Endothelial cell of umbilical vein (primary cell): Measurements from ENCODE around the gene FHOD3.

Experiments
- EZH2 ChIP-seq: IDR thresholded peaks from 2 replicates; pipeline ENCODE4 v1.6.1; 2012; ENCODE audit warnings: borderline replicate concordance, low read depth, mild to moderate bottlenecking, moderate library complexity, low read length, inconsistent platforms; ENCODE audit not compliant: severe bottlenecking
- MYC ChIP-seq: IDR thresholded peaks from one replicate; pipeline ENCODE4 v1.6.1; 2011; ENCODE audit warnings: mild to moderate bottlenecking, low read depth, low read length
- TF ChIP-seq, protein P1 (sequence below), 2 donors: IDR thresholded peaks; 1 replicate in 1 of 2; 2 replicates in 1 of 2; pipeline ENCODE4 v1.5.1; 2011; ENCODE audit warnings: low read length in 2 of 2, mild to moderate bottlenecking in 2 of 2, moderate library complexity in 2 of 2, control low read depth in 1 of 2, inconsistent platforms in 1 of 2, low read depth in 1 of 2; ENCODE audit not compliant: insufficient read depth in 1 of 2; ENCODE audit errors: extremely low read depth in 1 of 2

DNA sequence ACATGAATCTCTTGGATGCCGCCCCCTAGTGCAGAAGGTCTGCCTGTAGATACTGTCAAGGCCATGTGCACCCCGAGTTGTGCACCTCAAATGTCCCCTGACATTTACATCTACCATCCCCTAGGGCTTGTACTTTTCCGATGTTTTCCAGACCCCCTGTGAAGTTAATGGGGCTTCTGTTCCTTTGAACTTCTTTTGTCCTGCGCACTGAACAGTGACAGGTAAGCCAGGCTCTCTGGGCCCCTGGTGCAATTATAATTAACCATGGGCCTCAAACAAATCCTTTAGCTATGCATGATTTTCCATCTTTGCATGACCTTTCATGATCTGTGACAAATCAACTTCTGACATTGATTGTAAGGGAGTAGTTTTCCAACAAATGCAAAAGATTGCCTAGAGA lies 158.4 kb downstream of the FHOD3 start:
- TF ChIP-seq EZH2 (no peak), MYC (no peak)
- TF ChIP-seq, protein P1, sequence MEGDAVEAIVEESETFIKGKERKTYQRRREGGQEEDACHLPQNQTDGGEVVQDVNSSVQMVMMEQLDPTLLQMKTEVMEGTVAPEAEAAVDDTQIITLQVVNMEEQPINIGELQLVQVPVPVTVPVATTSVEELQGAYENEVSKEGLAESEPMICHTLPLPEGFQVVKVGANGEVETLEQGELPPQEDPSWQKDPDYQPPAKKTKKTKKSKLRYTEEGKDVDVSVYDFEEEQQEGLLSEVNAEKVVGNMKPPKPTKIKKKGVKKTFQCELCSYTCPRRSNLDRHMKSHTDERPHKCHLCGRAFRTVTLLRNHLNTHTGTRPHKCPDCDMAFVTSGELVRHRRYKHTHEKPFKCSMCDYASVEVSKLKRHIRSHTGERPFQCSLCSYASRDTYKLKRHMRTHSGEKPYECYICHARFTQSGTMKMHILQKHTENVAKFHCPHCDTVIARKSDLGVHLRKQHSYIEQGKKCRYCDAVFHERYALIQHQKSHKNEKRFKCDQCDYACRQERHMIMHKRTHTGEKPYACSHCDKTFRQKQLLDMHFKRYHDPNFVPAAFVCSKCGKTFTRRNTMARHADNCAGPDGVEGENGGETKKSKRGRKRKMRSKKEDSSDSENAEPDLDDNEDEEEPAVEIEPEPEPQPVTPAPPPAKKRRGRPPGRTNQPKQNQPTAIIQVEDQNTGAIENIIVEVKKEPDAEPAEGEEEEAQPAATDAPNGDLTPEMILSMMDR (IDR thresholded peaks at IDR 0.05; ENCODE audit: extremely low read depth in 1 of 2, insufficient read depth in 1 of 2, low read depth in 1 of 2, low read length in 2 of 2), result no peak
